SJCRH30 (cell line): Measurements from ENCODE around the gene RASA3. TPM values are rescaled to one million over a fixed set of nuclear protein-coding genes. Genes with fewer than 3 reads are reported as not detected.

Experiments used
- DNase-seq, 2 experiments: peaks; one replicate each; pipeline ENCODE4 v3.0.0-alpha.2; 2015 to 2020
- H3K27ac ChIP-seq: fragments of 250-450 bp; sonication (Bioruptor Pico); 2 replicates; pipeline ENCODE4 v1.5.1; 2020; ENCODE audit warnings: mild to moderate bottlenecking, moderate library complexity
- H3K27me3 ChIP-seq: fragments of 250-450 bp; sonication (Bioruptor Pico); 2 replicates; pipeline ENCODE4 v1.5.1; 2020; ENCODE audit warnings: mild to moderate bottlenecking, moderate library complexity
- H3K36me3 ChIP-seq: fragments of 250-450 bp; sonication (Bioruptor Pico); 2 replicates; pipeline ENCODE4 v1.5.1; 2020; ENCODE audit warnings: mild to moderate bottlenecking, moderate library complexity
- H3K4me1 ChIP-seq: fragments of 250-450 bp; sonication (Bioruptor Pico); 2 replicates; pipeline ENCODE4 v1.5.1; 2020; ENCODE audit warnings: mild to moderate bottlenecking, moderate library complexity
- H3K4me3 ChIP-seq: fragments of 250-450 bp; sonication (Bioruptor Pico); 2 replicates; pipeline ENCODE4 v1.5.1; 2020; ENCODE audit warnings: mild to moderate bottlenecking, moderate library complexity
- H3K9me3 ChIP-seq: fragments of 250-450 bp; sonication (Bioruptor Pico); replicated peaks from 2 replicates; pipeline ENCODE4 v1.5.1; 2020; ENCODE audit warnings: mild to moderate bottlenecking, moderate library complexity
- total RNA-seq: library from RNA; depleted of rRNA; stranded (reverse); fragments of >200 nt; shearing (Covaris generic); gene quantifications from 2 replicates; pipeline ENCODE4 v1.2.3, GENCODE V29; 2014

Gene RASA3
- total RNA-seq, 1 experiment from 2014 or later = 20.5 TPM

GRCh38 chr13:113981611-113982295, 150.7 kb downstream of the RASA3 start:
- H3K36me3 ChIP-seq = no peaks in the 10 kb centered on the region
- DNase-seq = no peak

DNA sequence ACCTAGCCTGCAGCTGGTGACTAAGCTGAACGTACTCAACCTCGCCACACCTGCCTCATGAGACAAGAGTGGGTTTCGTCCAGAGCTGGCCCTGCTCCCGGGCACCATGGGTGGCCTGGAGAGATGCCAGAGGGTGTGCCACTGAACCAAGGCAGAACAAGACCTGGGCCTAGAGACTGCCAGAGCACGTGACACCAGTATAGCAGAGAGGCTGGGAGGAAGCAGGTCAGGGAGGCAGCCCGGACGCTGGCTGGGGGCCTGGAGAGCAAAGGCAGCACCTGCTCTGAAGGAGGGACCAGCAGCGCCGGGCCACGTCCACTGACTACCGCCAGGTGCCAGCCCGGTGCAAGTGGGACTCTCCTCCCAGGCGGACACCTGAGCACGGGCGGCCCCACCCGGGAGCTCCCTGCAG, 151.2 kb downstream of the RASA3 start:
- peak in 1 of 2 experiments; percentile 7 for DNase-seq
- Histone ChIP-seq H3K27ac (no peak overlapping the region), H3K4me1 (no peaks in the 10 kb centered on the region; the same call in 1 of the 2 replicates), H3K4me3 (no peak overlapping the region), H3K27me3 (no peaks in the 10 kb centered on the region), H3K36me3 (no peaks in the 10 kb centered on the region), H3K9me3 (no peaks in the 10 kb centered on the region)

More at GRCh38 chr13:113981611-113982295, 150.7 kb downstream of the RASA3 start:
- H3K4me1 ChIP-seq = no peaks in the 10 kb centered on the region; the same call in 1 of the 2 replicates
- no peaks in the 10 kb centered on the region for H3K27me3 ChIP-seq
- no peak overlapping the region for H3K4me3 ChIP-seq
- no peak overlapping the region for H3K27ac ChIP-seq
- no peaks in the 10 kb centered on the region for H3K9me3 ChIP-seq

GRCh38 chr13:113980489-113981064, 151.8 kb downstream of the RASA3 start:
- Histone ChIP-seq H3K4me3 (no peak overlapping the region), H3K27me3 (no peaks in the 10 kb centered on the region), H3K9me3 (no peaks in the 10 kb centered on the region), H3K27ac (no peak overlapping the region), H3K36me3 (no peaks in the 10 kb centered on the region), H3K4me1 (no peaks in the 10 kb centered on the region; the same call in 1 of the 2 replicates)
- DNase-seq = no peak

DNA sequence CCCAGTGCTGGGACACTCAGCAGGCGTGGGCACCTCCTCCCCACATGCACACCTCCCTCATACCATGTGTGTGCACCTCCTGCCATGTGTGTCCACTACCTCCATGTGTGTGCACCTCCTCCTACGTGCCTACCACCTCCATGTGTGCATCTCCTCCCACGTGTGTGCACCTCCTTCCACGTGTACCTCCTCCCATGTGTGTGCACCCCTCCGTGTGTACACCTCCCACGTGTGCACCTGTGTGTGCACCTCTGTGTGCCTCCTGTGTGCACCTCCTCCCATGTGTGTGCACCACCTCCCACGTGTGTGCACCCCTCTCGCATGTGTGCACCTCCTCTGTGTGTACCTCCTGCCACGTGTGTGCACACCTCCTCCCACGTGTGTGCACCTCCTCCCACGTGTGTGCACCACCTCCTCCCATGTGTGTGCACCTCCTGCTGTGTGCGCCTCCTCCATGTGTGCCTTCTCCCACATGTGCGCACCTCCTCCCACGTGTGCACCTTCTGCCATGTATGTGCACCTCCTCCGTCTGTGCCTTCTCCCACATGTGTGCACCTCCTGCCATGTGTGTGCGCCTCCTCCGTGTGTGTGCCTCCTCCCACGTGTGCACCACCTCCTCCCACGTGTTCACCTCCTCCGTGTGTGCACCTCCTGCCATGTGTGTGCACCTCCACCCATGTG, 152.5 kb downstream of the RASA3 start:
- no peaks in the 10 kb centered on the region for H3K27me3 ChIP-seq
- no peak for DNase-seq
- no peak overlapping the region for H3K27ac ChIP-seq
- no peaks in the 10 kb centered on the region; the same call in 1 of the 2 replicates for H3K4me1 ChIP-seq
- no peaks in the 10 kb centered on the region; the same call in 1 of the 2 replicates for H3K36me3 ChIP-seq
- H3K4me3 ChIP-seq = no peak overlapping the region
- H3K9me3 ChIP-seq = no peaks in the 10 kb centered on the region

- no peaks in the 10 kb centered on the region; the same call in 1 of the 2 replicates for H3K4me1 ChIP-seq
- H3K27ac ChIP-seq = no peak overlapping the region
- H3K36me3 ChIP-seq = no peaks in the 10 kb centered on the region; the same call in 1 of the 2 replicates
- no peak overlapping the region for H3K4me3 ChIP-seq
- no peaks in the 10 kb centered on the region for H3K27me3 ChIP-seq
- no peak for DNase-seq
- no peaks in the 10 kb centered on the region for H3K9me3 ChIP-seq
These were observed 153.5 kb downstream of the RASA3 start for GRCh38 chr13:113978741-113979481.

GRCh38 chr13:113977976-113978375, 154.4 kb downstream of the RASA3 start:
- Histone ChIP-seq H3K4me3 (no peak overlapping the region), H3K27me3 (no peaks in the 10 kb centered on the region), H3K36me3 (no peaks in the 10 kb centered on the region; the same call in 1 of the 2 replicates), H3K9me3 (no peaks in the 10 kb centered on the region), H3K27ac (no peak overlapping the region), H3K4me1 (no peaks in the 10 kb centered on the region; the same call in 1 of the 2 replicates)
- DNase-seq = no peak

GRCh38 chr13:113976711-113977684, 155.4 kb downstream of the RASA3 start:
- no peaks in the 10 kb centered on the region; the same call in 1 of the 2 replicates for H3K36me3 ChIP-seq
- no peak for DNase-seq
- no peaks in the 10 kb centered on the region; the same call in 1 of the 2 replicates for H3K4me1 ChIP-seq
- H3K4me3 ChIP-seq = no peak overlapping the region
- no peaks in the 10 kb centered on the region for H3K27me3 ChIP-seq
- no peak overlapping the region for H3K27ac ChIP-seq
- no peaks in the 10 kb centered on the region for H3K9me3 ChIP-seq

GRCh38 chr13:113975416-113975815, 157.0 kb downstream of the RASA3 start:
- Histone ChIP-seq H3K9me3 (no peaks in the 10 kb centered on the region), H3K27me3 (no peaks in the 10 kb centered on the region), H3K4me1 (no peaks in the 10 kb centered on the region; the same call in 1 of the 2 replicates), H3K27ac (no peak overlapping the region), H3K36me3 (no peaks in the 10 kb centered on the region; the same call in 1 of the 2 replicates), H3K4me3 (no peak overlapping the region)
- no peak for DNase-seq

- Histone ChIP-seq H3K27me3 (no peaks in the 10 kb centered on the region), H3K4me1 (no peaks in the 10 kb centered on the region; the same call in 1 of the 2 replicates), H3K36me3 (no peaks in the 10 kb centered on the region; the same call in 1 of the 2 replicates), H3K4me3 (no peak overlapping the region), H3K9me3 (no peaks in the 10 kb centered on the region), H3K27ac (no peak overlapping the region)
- DNase-seq = no peak
These were observed 157.8 kb downstream of the RASA3 start for GRCh38 chr13:113974304-113975281.

DNA sequence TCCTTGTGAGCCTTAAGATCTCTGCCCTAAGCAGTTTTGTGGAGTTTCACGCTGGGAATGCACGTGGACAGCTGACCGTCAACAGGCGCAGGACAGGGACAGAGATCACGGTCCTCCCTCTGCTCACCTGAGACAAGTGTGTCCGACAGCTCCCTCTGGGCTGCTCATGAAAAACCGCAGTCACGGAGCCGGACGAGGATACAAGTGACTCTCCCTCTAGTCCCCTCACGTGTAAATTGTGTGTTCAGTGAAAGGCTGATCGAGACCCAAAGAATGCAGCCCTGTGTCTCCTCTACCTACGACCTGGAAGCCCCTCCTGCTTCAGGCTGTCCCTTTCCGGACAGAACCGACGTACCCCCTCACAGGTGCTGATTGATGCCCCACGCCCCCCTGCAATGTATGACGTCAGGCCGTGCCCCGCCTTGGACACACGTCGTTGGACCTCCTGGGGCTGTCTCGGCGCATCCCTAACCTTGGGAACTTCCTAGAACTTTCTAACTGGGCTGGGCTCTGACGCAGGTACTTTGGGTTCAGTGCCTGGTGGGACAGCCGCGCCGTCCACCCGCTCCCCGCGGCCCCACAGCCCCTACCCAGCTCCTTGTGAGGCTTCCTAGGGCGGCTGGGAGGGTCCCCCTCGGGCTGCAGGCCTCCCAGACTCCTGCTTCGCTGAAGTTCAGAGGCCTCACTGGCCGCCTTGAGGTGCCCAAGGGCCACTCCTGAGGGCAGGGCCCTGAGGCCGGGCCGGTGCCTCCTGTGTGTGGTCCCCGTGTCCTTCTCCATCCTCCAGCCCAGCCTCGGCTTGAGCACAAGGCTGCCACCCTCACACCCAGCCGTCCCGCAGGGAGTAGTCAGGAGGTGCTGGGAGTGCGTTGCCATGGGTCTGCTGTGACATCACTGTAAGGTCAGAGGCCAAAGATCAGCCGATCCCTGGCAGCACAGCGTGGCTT, 158.9 kb downstream of the RASA3 start, which contains the start of gene C13orf46:
TSS of gene C13orf46 (minus strand) at position 859 of the 947 bp plus-strand sequence. CDS start at position 780, 79 bp downstream.
- Histone ChIP-seq H3K27ac (no peak within 1 kb of the TSS), H3K9me3 (no peaks in the 10 kb centered on the region), H3K27me3 (no peaks in the 10 kb centered on the region), H3K4me1 (no peaks in the 10 kb centered on the region; the same call in 1 of the 2 replicates), H3K36me3 (no peaks in the 10 kb centered on the region; the same call in 1 of the 2 replicates), H3K4me3 (no peak within 1 kb of the TSS)
- DNase-seq = no peak

GRCh38 chr13:113972451-113973217, 159.8 kb downstream of the RASA3 start:
- Histone ChIP-seq H3K4me3 (no peak overlapping the region), H3K36me3 (no peaks in the 10 kb centered on the region; the same call in 1 of the 2 replicates), H3K27me3 (no peaks in the 10 kb centered on the region)

More at GRCh38 chr13:113972451-113973217, 159.8 kb downstream of the RASA3 start:
- no peak for DNase-seq
- H3K27ac ChIP-seq = no peak overlapping the region
- no peaks in the 10 kb centered on the region; the same call in 1 of the 2 replicates for H3K4me1 ChIP-seq
- no peaks in the 10 kb centered on the region for H3K9me3 ChIP-seq
